HepG2 (cell line): Measurements from ENCODE around the gene CLEC3A. TPM values are rescaled to one million over a fixed set of nuclear protein-coding genes. Genes with fewer than 3 reads are reported as not detected.

ENCODE experiments used
- ATRX ChIP-seq: sonication (generic); formaldehyde crosslinking; IDR thresholded peaks from 2 replicates; pipeline ENCODE4 v1.4.0; 2020; ENCODE audit warnings: missing genetic modification reagents, borderline replicate concordance
- FOSL2 ChIP-seq: sonication (generic); formaldehyde crosslinking; IDR thresholded peaks from 2 replicates; pipeline ENCODE4 v1.4.0; 2020; ENCODE audit warnings: missing genetic modification reagents
- GLI4 ChIP-seq: sonication (generic); formaldehyde crosslinking; IDR thresholded peaks from 2 replicates; pipeline ENCODE4 v1.5.1; 2020; ENCODE audit warnings: missing genetic modification reagents, mild to moderate bottlenecking, moderate library complexity, borderline replicate concordance
- GLMP ChIP-seq: sonication (generic); formaldehyde crosslinking; IDR thresholded peaks from 2 replicates; pipeline ENCODE4 v1.9.0; 2021; ENCODE audit warnings: missing genetic modification reagents, mild to moderate bottlenecking, borderline replicate concordance
- NCOA2 ChIP-seq: sonication (generic); formaldehyde crosslinking; IDR thresholded peaks from 2 replicates; pipeline ENCODE4 v1.8.0; 2022; ENCODE audit warnings: inconsistent platforms
- NCOA5 ChIP-seq: sonication (generic); formaldehyde crosslinking; IDR thresholded peaks from 2 replicates; pipeline ENCODE4 v1.4.0; 2020; ENCODE audit warnings: missing genetic modification reagents
- RXRB ChIP-seq: IDR thresholded peaks from 2 replicates; pipeline ENCODE4 v1.6.1; 2016; ENCODE audit warnings: borderline replicate concordance, missing genetic modification reagents, missing compliant biosample characterization
- SCMH1 ChIP-seq: sonication (generic); formaldehyde crosslinking; IDR thresholded peaks from 2 replicates; pipeline ENCODE4 v1.9.0; 2021; ENCODE audit warnings: missing genetic modification reagents, mild to moderate bottlenecking, borderline replicate concordance
- SMARCC2 ChIP-seq: fragments of 450-650 bp; IDR thresholded peaks from 2 replicates; pipeline ENCODE4 v1.6.1; 2017; ENCODE audit warnings: antibody characterized with exemption, mild to moderate bottlenecking
- TEF ChIP-seq: sonication (generic); formaldehyde crosslinking; IDR thresholded peaks from 2 replicates; pipeline ENCODE4 v1.5.0; 2020; ENCODE audit warnings: missing genetic modification reagents
- THAP9 ChIP-seq: sonication (generic); formaldehyde crosslinking; IDR thresholded peaks from 2 replicates; pipeline ENCODE4; 2020; ENCODE audit warnings: missing genetic modification reagents, mild to moderate bottlenecking, borderline replicate concordance
- ZFP37 ChIP-seq: sonication (generic); formaldehyde crosslinking; IDR thresholded peaks from 2 replicates; pipeline ENCODE4 v1.4.0; 2020; ENCODE audit warnings: missing genetic modification reagents, borderline replicate concordance
- ZFX ChIP-seq: sonication (generic); formaldehyde crosslinking; IDR thresholded peaks from 2 replicates; pipeline ENCODE4 v1.4.0; 2020; ENCODE audit warnings: mild to moderate bottlenecking, low read depth, missing genetic modification reagents, moderate library complexity
- ZNF121 ChIP-seq: sonication (generic); formaldehyde crosslinking; IDR thresholded peaks from 2 replicates; pipeline ENCODE4 v1.5.0; 2020; ENCODE audit warnings: mild to moderate bottlenecking, missing genetic modification reagents
- ZNF235 ChIP-seq: sonication (generic); formaldehyde crosslinking; IDR thresholded peaks from 2 replicates; pipeline ENCODE4 v1.8.1; 2023; ENCODE audit warnings: mild to moderate bottlenecking, missing genetic modification reagents, borderline replicate concordance
- ZNF557 ChIP-seq: sonication (generic); formaldehyde crosslinking; IDR thresholded peaks from 2 replicates; pipeline ENCODE4 v1.4.0; 2020; ENCODE audit warnings: missing genetic modification reagents
- ZNF567 ChIP-seq: sonication (generic); formaldehyde crosslinking; IDR thresholded peaks from 2 replicates; pipeline ENCODE4 v1.8.1; 2023; ENCODE audit warnings: mild to moderate bottlenecking, missing genetic modification reagents, borderline replicate concordance
- ZNF737 ChIP-seq: sonication (generic); formaldehyde crosslinking; IDR thresholded peaks from 2 replicates; pipeline ENCODE4 v1.5.0; 2020; ENCODE audit warnings: missing genetic modification reagents, mild to moderate bottlenecking, borderline replicate concordance
- polyA plus RNA-seq, 8 experiments: library from polyadenylated mRNA; depleted of rRNA in 3 of 8; stranded (reverse) in 7 of 8; unstranded in 1 of 8; fragments of >200 nt; fragmentation: Illumina TruSeq in 4 of 8; extraction: Trizol in 4 of 8; gene quantifications; 2 replicates each; pipeline versions ENCODE4 v1.2.1 to v1.2.3, GENCODE V29; 2011 to 2016; ENCODE audit warnings: low read depth in 4 of 8, missing spikeins in 1 of 8, mixed read lengths in 1 of 8; ENCODE audit not compliant: insufficient read depth in 1 of 8
- total RNA-seq, 5 experiments: library from RNA; depleted of rRNA; stranded (reverse); fragments of >200 nt; fragmentation: Illumina TruSeq; extraction: Trizol; gene quantifications; 2 replicates each; pipeline ENCODE4 v1.2.3, GENCODE V29; 2016; ENCODE audit warnings: low read depth in 1 of 5
- TF ChIP-seq, protein P1 (sequence below): IDR thresholded peaks from 2 replicates; pipeline ENCODE4 v1.6.1; 2016; ENCODE audit warnings: missing compliant biosample characterization, missing genetic modification reagents, borderline replicate concordance
- TF ChIP-seq, protein P2 (sequence below): sonication (generic); formaldehyde crosslinking; IDR thresholded peaks from 2 replicates; pipeline ENCODE4 v1.5.0; 2020; ENCODE audit warnings: mild to moderate bottlenecking, missing genetic modification reagents

The CLEC3A gene
- total and polyA plus RNA-seq, 2 of the 13 experiments (the other 11 are each of a cell fraction or from before 2014, with no cell fraction given) = not detected

GRCh38 chr16:78045865-78046581 lies 23.7 kb downstream of the CLEC3A start (continued):
- TF ChIP-seq TEF (CRISPR knock-in tag) (peak; percentile 98), ZNF235 (peak; percentile 100), RXRB (CRISPR knock-in tag) (peak; percentile 80), GLI4 (CRISPR knock-in tag) (peak; percentile 95), FOSL2 (peak; percentile 77), THAP9 (CRISPR knock-in tag) (peak; percentile 78; the same call in 1 of the 2 replicates), SCMH1 (CRISPR knock-in tag) (peak; percentile 76; the same call in 1 of the 2 replicates), NCOA2 (peak; percentile 80), ATRX (no peak), ZFP37 (CRISPR knock-in tag) (peak; percentile 99), SMARCC2 (0 out of 2 replicates have a peak, but pooled peaks have one; percentile 37), ZNF737 (CRISPR knock-in tag) (peak; percentile 99), ZFX (CRISPR knock-in tag) (peak; percentile 93), ZNF121 (CRISPR knock-in tag) (peak; percentile 63; the same call in 1 of the 2 replicates), NCOA5 (0 out of 2 replicates have a peak, but pooled peaks have one; percentile 75), GLMP (CRISPR knock-in tag) (peak; percentile 96), ZNF557 (CRISPR knock-in tag) (peak; percentile 99), ZNF567 (peak; percentile 94)
- TF ChIP-seq, protein P1, sequence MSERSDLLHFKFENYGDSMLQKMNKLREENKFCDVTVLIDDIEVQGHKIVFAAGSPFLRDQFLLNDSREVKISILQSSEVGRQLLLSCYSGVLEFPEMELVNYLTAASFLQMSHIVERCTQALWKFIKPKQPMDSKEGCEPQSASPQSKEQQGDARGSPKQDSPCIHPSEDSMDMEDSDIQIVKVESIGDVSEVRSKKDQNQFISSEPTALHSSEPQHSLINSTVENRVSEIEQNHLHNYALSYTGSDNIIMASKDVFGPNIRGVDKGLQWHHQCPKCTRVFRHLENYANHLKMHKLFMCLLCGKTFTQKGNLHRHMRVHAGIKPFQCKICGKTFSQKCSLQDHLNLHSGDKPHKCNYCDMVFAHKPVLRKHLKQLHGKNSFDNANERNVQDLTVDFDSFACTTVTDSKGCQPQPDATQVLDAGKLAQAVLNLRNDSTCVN (CRISPR knock-in tag) = peak; percentile 96
- TF ChIP-seq, protein P2, sequence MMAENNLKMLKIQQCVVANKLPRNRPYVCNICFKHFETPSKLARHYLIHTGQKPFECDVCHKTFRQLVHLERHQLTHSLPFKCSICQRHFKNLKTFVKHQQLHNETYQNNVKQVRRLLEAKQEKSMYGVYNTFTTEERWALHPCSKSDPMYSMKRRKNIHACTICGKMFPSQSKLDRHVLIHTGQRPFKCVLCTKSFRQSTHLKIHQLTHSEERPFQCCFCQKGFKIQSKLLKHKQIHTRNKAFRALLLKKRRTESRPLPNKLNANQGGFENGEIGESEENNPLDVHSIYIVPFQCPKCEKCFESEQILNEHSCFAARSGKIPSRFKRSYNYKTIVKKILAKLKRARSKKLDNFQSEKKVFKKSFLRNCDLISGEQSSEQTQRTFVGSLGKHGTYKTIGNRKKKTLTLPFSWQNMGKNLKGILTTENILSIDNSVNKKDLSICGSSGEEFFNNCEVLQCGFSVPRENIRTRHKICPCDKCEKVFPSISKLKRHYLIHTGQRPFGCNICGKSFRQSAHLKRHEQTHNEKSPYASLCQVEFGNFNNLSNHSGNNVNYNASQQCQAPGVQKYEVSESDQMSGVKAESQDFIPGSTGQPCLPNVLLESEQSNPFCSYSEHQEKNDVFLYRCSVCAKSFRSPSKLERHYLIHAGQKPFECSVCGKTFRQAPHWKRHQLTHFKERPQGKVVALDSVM (CRISPR knock-in tag) = peak; percentile 67; the same call in 1 of the 2 replicates
